HepG2 (cell line): ENCODE measurements around the gene MFSD11. TPM values are rescaled to one million over a fixed set of nuclear protein-coding genes. Genes with fewer than 3 reads are reported as not detected.

Experiments used
- CBX5 ChIP-seq: sonication (generic); formaldehyde crosslinking; IDR thresholded peaks from 2 replicates; pipeline ENCODE4 v1.4.0; 2020; ENCODE audit warnings: missing genetic modification reagents, borderline replicate concordance
- GABPA ChIP-seq, 2 experiments: IDR thresholded peaks; 2 replicates each; pipeline ENCODE4 v1.6.1; 2011 to 2016; ENCODE audit warnings: low read depth in 2 of 2, low read length in 1 of 2, missing biosample characterization in 1 of 2, missing genetic modification characterization in 1 of 2
- GATAD2A ChIP-seq: IDR thresholded peaks from 2 replicates; pipeline ENCODE4 v1.6.1; 2016
- GTF2F1 ChIP-seq: fragments of 150-350 bp; IDR thresholded peaks from 2 replicates; pipeline ENCODE4 v1.6.1; 2014; ENCODE audit warnings: low read length
- HBP1 ChIP-seq: IDR thresholded peaks from 2 replicates; pipeline ENCODE4 v1.6.1; 2016; ENCODE audit warnings: low read depth, control low read depth
- KDM4B ChIP-seq: sonication (generic); formaldehyde crosslinking; IDR thresholded peaks from 2 replicates; pipeline ENCODE4 v1.4.0; 2020; ENCODE audit warnings: missing genetic modification reagents
- TIGD3 ChIP-seq: sonication (generic); formaldehyde crosslinking; IDR thresholded peaks from 2 replicates; pipeline ENCODE4 v1.5.1; 2020; ENCODE audit warnings: mild to moderate bottlenecking, missing genetic modification reagents, borderline replicate concordance
- TMF1 ChIP-seq: sonication (generic); formaldehyde crosslinking; IDR thresholded peaks from 2 replicates; pipeline ENCODE4 v1.8.1; 2022; ENCODE audit warnings: low read depth, missing genetic modification reagents
- YY1 ChIP-seq: IDR thresholded peaks from 2 replicates; pipeline ENCODE4 v1.6.1; 2011; ENCODE audit warnings: low read length, low read depth, moderate library complexity, mild to moderate bottlenecking; ENCODE audit not compliant: insufficient read depth, insufficient replicate concordance
- ZFP41 ChIP-seq: sonication (generic); formaldehyde crosslinking; IDR thresholded peaks from 2 replicates; pipeline ENCODE4 v1.4.0; 2020; ENCODE audit warnings: mild to moderate bottlenecking, missing genetic modification reagents, borderline replicate concordance
- ZNF292 ChIP-seq: sonication (generic); formaldehyde crosslinking; IDR thresholded peaks from 2 replicates; pipeline ENCODE4 v1.8.1; 2022; ENCODE audit warnings: mild to moderate bottlenecking, low read depth, missing genetic modification reagents, borderline replicate concordance
- ZNF331 ChIP-seq: sonication (generic); formaldehyde crosslinking; IDR thresholded peaks from 2 replicates; pipeline ENCODE4 v1.4.0; 2020; ENCODE audit warnings: missing genetic modification reagents
- ZNF335 ChIP-seq: sonication (generic); formaldehyde crosslinking; IDR thresholded peaks from 2 replicates; pipeline ENCODE4 v1.4.0; 2020; ENCODE audit warnings: missing genetic modification reagents
- ZNF350 ChIP-seq: sonication (generic); formaldehyde crosslinking; IDR thresholded peaks from 2 replicates; pipeline ENCODE4 v1.4.0; 2020; ENCODE audit warnings: mild to moderate bottlenecking, low read depth, missing genetic modification reagents, borderline replicate concordance
- ZNF367 ChIP-seq: sonication (generic); formaldehyde crosslinking; IDR thresholded peaks from 2 replicates; pipeline ENCODE4 v1.4.0; 2020; ENCODE audit warnings: missing genetic modification reagents, borderline replicate concordance
- ZNF446 ChIP-seq: sonication (generic); formaldehyde crosslinking; IDR thresholded peaks from 2 replicates; pipeline ENCODE4 v1.5.0; 2020; ENCODE audit warnings: mild to moderate bottlenecking, missing genetic modification reagents
- ZNF580 ChIP-seq: IDR thresholded peaks from 2 replicates; pipeline ENCODE4 v1.6.1; 2016; ENCODE audit warnings: low read depth, borderline replicate concordance
- ZNF598 ChIP-seq: sonication (generic); formaldehyde crosslinking; IDR thresholded peaks from 2 replicates; pipeline ENCODE4 v1.5.1; 2020; ENCODE audit warnings: mild to moderate bottlenecking, missing genetic modification reagents, borderline replicate concordance
- ZNF775 ChIP-seq: sonication (generic); formaldehyde crosslinking; IDR thresholded peaks from 2 replicates; pipeline ENCODE4 v1.4.0; 2020; ENCODE audit warnings: missing genetic modification reagents, mild to moderate bottlenecking, moderate library complexity, borderline replicate concordance
- ZNF792 ChIP-seq: IDR thresholded peaks from 2 replicates; pipeline ENCODE4 v1.6.1; 2016
- polyA plus RNA-seq, 8 experiments: library from polyadenylated mRNA; depleted of rRNA in 3 of 8; stranded (reverse) in 7 of 8; unstranded in 1 of 8; fragments of >200 nt; fragmentation: Illumina TruSeq in 4 of 8; extraction: Trizol in 4 of 8; gene quantifications; 2 replicates each; pipeline versions ENCODE4 v1.2.1 to v1.2.3, GENCODE V29; 2011 to 2016; ENCODE audit warnings: low read depth in 4 of 8, missing spikeins in 1 of 8, mixed read lengths in 1 of 8; ENCODE audit not compliant: insufficient read depth in 1 of 8
- total RNA-seq, 5 experiments: library from RNA; depleted of rRNA; stranded (reverse); fragments of >200 nt; fragmentation: Illumina TruSeq; extraction: Trizol; gene quantifications; 2 replicates each; pipeline ENCODE4 v1.2.3, GENCODE V29; 2016; ENCODE audit warnings: low read depth in 1 of 5
- TF ChIP-seq, protein P1 (sequence below): sonication (generic); formaldehyde crosslinking; IDR thresholded peaks from 2 replicates; pipeline ENCODE4 v1.5.0; 2020; ENCODE audit warnings: missing genetic modification reagents, mild to moderate bottlenecking, borderline replicate concordance
- TF ChIP-seq, protein P2 (sequence below): sonication (generic); formaldehyde crosslinking; IDR thresholded peaks from 2 replicates; pipeline ENCODE4 v1.4.0; 2020; ENCODE audit warnings: missing genetic modification reagents
- TF ChIP-seq, protein P3 (sequence below): sonication (generic); formaldehyde crosslinking; IDR thresholded peaks from 2 replicates; pipeline ENCODE4 v1.4.0; 2020; ENCODE audit warnings: missing genetic modification reagents

Gene MFSD11
- total and polyA plus RNA-seq, 2 of the 13 experiments (the other 11 are each of a cell fraction or from before 2014, with no cell fraction given), result 26.1 to 36.3 TPM

GRCh38 chr17:76737676-76738467 is at the start of gene MFSD11 (continued):
- TF ChIP-seq GABPA (IDR thresholded peaks at IDR 0.05; ENCODE audit: low read depth, low read length), result peak; percentile 42
- no peak for TF ChIP-seq GABPA (CRISPR knock-in tag; IDR thresholded peaks at IDR 0.05; ENCODE audit: low read depth)
- peak; percentile 32; the same call in 1 of the 2 replicates for TF ChIP-seq TMF1 (CRISPR knock-in tag)
- TF ChIP-seq ZNF775 (CRISPR knock-in tag), result no peak
- TF ChIP-seq CBX5, result peak; percentile 46; the same call in 1 of the 2 replicates
- TF ChIP-seq, protein P1, sequence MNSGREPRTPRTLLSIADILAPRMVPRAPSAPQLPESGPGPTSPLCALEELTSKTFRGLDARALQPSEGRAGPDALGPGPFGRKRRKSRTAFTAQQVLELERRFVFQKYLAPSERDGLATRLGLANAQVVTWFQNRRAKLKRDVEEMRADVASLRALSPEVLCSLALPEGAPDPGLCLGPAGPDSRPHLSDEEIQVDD (CRISPR knock-in tag), result no peak; the same call in 1 of the 2 replicates
- TF ChIP-seq, protein P2, sequence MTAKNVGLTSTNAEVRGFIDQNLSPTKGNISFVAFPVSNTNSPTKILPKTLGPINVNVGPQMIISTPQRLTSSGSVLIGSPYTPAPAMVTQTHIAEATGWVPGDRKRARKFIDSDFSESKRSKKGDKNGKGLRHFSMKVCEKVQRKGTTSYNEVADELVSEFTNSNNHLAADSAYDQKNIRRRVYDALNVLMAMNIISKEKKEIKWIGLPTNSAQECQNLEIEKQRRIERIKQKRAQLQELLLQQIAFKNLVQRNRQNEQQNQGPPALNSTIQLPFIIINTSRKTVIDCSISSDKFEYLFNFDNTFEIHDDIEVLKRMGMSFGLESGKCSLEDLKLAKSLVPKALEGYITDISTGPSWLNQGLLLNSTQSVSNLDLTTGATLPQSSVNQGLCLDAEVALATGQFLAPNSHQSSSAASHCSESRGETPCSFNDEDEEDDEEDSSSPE (CRISPR knock-in tag), result no peak; the same call in 1 of the 2 replicates
- peak; percentile 72 for TF ChIP-seq ZNF335 (CRISPR knock-in tag)
- peak; percentile 53 for TF ChIP-seq ZNF331 (CRISPR knock-in tag)
- TF ChIP-seq ZNF580 (CRISPR knock-in tag), result peak; percentile 79; the same call in 1 of the 2 replicates
- TF ChIP-seq HBP1 (CRISPR knock-in tag), result peak; percentile 72; the same call in 1 of the 2 replicates
- 0 out of 2 replicates have a peak, but pooled peaks have one; percentile 17 for TF ChIP-seq ZNF598 (CRISPR knock-in tag)
- no peak for TF ChIP-seq ZNF292 (CRISPR knock-in tag)
- 0 out of 2 replicates have a peak, but pooled peaks have one; percentile 38 for TF ChIP-seq ZFP41 (CRISPR knock-in tag)
- peak; percentile 82 for TF ChIP-seq YY1
- TF ChIP-seq, protein P3, sequence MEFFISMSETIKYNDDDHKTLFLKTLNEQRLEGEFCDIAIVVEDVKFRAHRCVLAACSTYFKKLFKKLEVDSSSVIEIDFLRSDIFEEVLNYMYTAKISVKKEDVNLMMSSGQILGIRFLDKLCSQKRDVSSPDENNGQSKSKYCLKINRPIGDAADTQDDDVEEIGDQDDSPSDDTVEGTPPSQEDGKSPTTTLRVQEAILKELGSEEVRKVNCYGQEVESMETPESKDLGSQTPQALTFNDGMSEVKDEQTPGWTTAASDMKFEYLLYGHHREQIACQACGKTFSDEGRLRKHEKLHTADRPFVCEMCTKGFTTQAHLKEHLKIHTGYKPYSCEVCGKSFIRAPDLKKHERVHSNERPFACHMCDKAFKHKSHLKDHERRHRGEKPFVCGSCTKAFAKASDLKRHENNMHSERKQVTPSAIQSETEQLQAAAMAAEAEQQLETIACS, result peak; percentile 67
- peak; percentile 20; the same call in 1 of the 2 replicates for TF ChIP-seq TIGD3 (CRISPR knock-in tag)
- peak; percentile 63 for TF ChIP-seq ZNF350
- peak; percentile 98 for TF ChIP-seq ZNF367 (CRISPR knock-in tag)
- TF ChIP-seq ZNF792, result peak; percentile 72
- peak; percentile 41; the same call in 1 of the 2 replicates for TF ChIP-seq KDM4B (CRISPR knock-in tag)
- peak; percentile 46; the same call in 1 of the 2 replicates for TF ChIP-seq GATAD2A (CRISPR knock-in tag)
- peak; percentile 83; the same call in 1 of the 2 replicates for TF ChIP-seq ZNF446 (CRISPR knock-in tag)
- 0 out of 2 replicates have a peak, but pooled peaks have one; percentile 24 for TF ChIP-seq GTF2F1
